ENCODE data around the gene SLC66A1.

- TF ChIP-seq CTCF (IDR thresholded peaks at IDR 0.05; ENCODE audit: low read length) (no peak), EZH2 (optimal IDR thresholded peaks at IDR 0.05; ENCODE audit: low read depth, low read length) (no peak), EZH2phosphoT487 (IDR thresholded peaks at IDR 0.05; ENCODE audit: low read length) (no peak)
Observed at GRCh38 chr1:19354531-19354981, 42.4 kb downstream of the SLC66A1 start.

Measured in MM.1S (cell line).